Breast epithelium (tissue), 3 donors: Measurements from ENCODE around the gene NDUFA3.

Experiments used
- POLR2A ChIP-seq: fragments of 450-650 bp; IDR thresholded peaks from one replicate; pipeline ENCODE4 v1.6.1; 2016; ENCODE audit warnings: antibody characterized with exemption, mild to moderate bottlenecking, moderate library complexity
- POLR2AphosphoS5 ChIP-seq, 3 donors: sonication (generic); formaldehyde crosslinking; IDR thresholded peaks; one replicate each; pipeline ENCODE4 v1.6.1; 2017; ENCODE audit warnings: antibody characterized with exemption in 3 of 3

- no peak for TF ChIP-seq POLR2AphosphoS5 (IDR thresholded peaks at IDR 0.05)
- no peak for TF ChIP-seq POLR2A
These were observed 18.6 kb downstream of the NDUFA3 start for GRCh38 chr19:54121259-54121658.
